Neural progenitor cell (in vitro differentiated cells): ENCODE measurements around the gene GRM8. TPM values are rescaled to one million over a fixed set of nuclear protein-coding genes. Genes with fewer than 3 reads are reported as not detected.

Source experiments
- DNase-seq: peaks from one replicate; pipeline ENCODE4 v3.0.0-alpha.2; 2016; ENCODE audit warnings: low spot score
- H2AFZ ChIP-seq: fragments of 200-600 bp; sonication (generic); replicated peaks from 2 replicates; pipeline ENCODE4 v1.6.1; 2016; ENCODE audit warnings: antibody characterized with exemption
- H3F3A ChIP-seq: fragments of 200-600 bp; sonication (generic); 2 replicates; pipeline ENCODE4 v1.6.1; 2016; ENCODE audit warnings: antibody characterized with exemption, low read depth
- H3K27ac ChIP-seq: fragments of 200-600 bp; sonication (generic); 2 replicates; pipeline ENCODE4 v1.5.1; 2016; ENCODE audit warnings: mild to moderate bottlenecking
- H3K27me3 ChIP-seq: fragments of 200-600 bp; sonication (generic); 2 replicates; pipeline ENCODE4 v1.6.1; 2016; ENCODE audit warnings: mild to moderate bottlenecking, moderate library complexity
- H3K36me3 ChIP-seq: fragments of 200-600 bp; sonication (generic); 2 replicates; pipeline ENCODE4 v1.5.1; 2016
- H3K4me1 ChIP-seq: fragments of 200-600 bp; sonication (generic); 2 replicates; pipeline ENCODE4 v1.6.1; 2016; ENCODE audit warnings: mixed run types
- H3K4me2 ChIP-seq: fragments of 200-600 bp; sonication (generic); 2 replicates; pipeline ENCODE4 v1.6.1; 2016
- H3K4me3 ChIP-seq: fragments of 200-600 bp; sonication (generic); 2 replicates; pipeline ENCODE4 v1.5.1; 2016
- H3K79me2 ChIP-seq: fragments of 200-600 bp; sonication (generic); 2 replicates; pipeline ENCODE4 v1.6.1; 2016; ENCODE audit warnings: low read depth
- H3K9ac ChIP-seq: fragments of 200-600 bp; sonication (generic); 2 replicates; pipeline ENCODE4 v1.6.1; 2016
- H3K9me3 ChIP-seq: fragments of 200-600 bp; sonication (generic); 2 replicates; pipeline ENCODE4 v1.5.1; 2016; ENCODE audit warnings: low read depth
- H4K20me1 ChIP-seq: fragments of 200-600 bp; sonication (generic); 2 replicates; pipeline ENCODE4 v1.6.1; 2016; ENCODE audit warnings: low read depth
- H3K27ac Mint-ChIP-seq: 3 replicates; pipeline ENCODE4 v1.8.0; 2021; ENCODE audit warnings: mixed read lengths
- H3K27me3 Mint-ChIP-seq: 2 replicates; pipeline ENCODE4 v1.8.0; 2022; ENCODE audit warnings: low read depth, mild to moderate bottlenecking, inconsistent platforms, moderate library complexity, mixed read lengths; ENCODE audit not compliant: insufficient read depth
- H3K36me3 Mint-ChIP-seq: 3 replicates; pipeline ENCODE4 v1.8.0; 2021; ENCODE audit warnings: mixed read lengths
- H3K4me1 Mint-ChIP-seq: 3 replicates; pipeline ENCODE4 v1.8.0; 2021; ENCODE audit warnings: mixed read lengths
- H3K4me3 Mint-ChIP-seq: 3 replicates; pipeline ENCODE4 v1.8.0; 2021; ENCODE audit warnings: mild to moderate bottlenecking, moderate library complexity, mixed read lengths
- H3K9me3 Mint-ChIP-seq: 3 replicates; pipeline ENCODE4 v1.8.0; 2020; ENCODE audit warnings: mixed read lengths
- CTCF ChIP-seq: fragments of 200-600 bp; sonication (generic); IDR thresholded peaks from 2 replicates; pipeline ENCODE4 v1.5.1; 2017; ENCODE audit warnings: antibody characterized with exemption, mild to moderate bottlenecking
- EZH2 ChIP-seq: fragments of 200-600 bp; sonication (generic); IDR thresholded peaks from 2 replicates; pipeline ENCODE4 v1.6.1; 2017; ENCODE audit warnings: antibody characterized with exemption, mild to moderate bottlenecking, moderate library complexity
- EZH2phosphoT487 ChIP-seq: fragments of 200-600 bp; sonication (generic); IDR thresholded peaks from 2 replicates; pipeline ENCODE4 v1.6.1; 2017; ENCODE audit warnings: antibody characterized with exemption
- total RNA-seq: library from RNA; depleted of rRNA; stranded (reverse); fragments of >200 nt; gene quantifications from 2 replicates; pipeline ENCODE4 v1.2.3, GENCODE V29; 2015; ENCODE audit warnings: low replicate concordance

GRM8 gene
- total RNA-seq, 1 donor from 2014 or later = 0.62 TPM

GRCh38 chr7:126489874-126490273 lies 762.9 kb downstream of the GRM8 start:
- Histone ChIP-seq H3K36me3 (no peaks in the 10 kb centered on the region), H3K79me2 (no peaks in the 10 kb centered on the region), H3K9me3 (no peaks in the 10 kb centered on the region), H4K20me1 (no peaks in the 10 kb centered on the region), H3K4me3 (no peak overlapping the region), H3F3A (no peaks in the 10 kb centered on the region), H3K4me1 (no peaks in the 10 kb centered on the region), H3K27ac (no peak overlapping the region), H3K27me3 (no peaks in the 10 kb centered on the region), H3K9ac (no peak overlapping the region), H2AFZ (no peak overlapping the region), H3K4me2 (no peak overlapping the region)
- no peaks in the 10 kb centered on the region for H3K9me3 Mint-ChIP-seq
- no peak overlapping the region for H3K27ac Mint-ChIP-seq
- H3K4me1 Mint-ChIP-seq = peaks cover 22% of the 10 kb centered on the region
- H3K36me3 Mint-ChIP-seq = no peaks in the 10 kb centered on the region
- H3K27me3 Mint-ChIP-seq = no peaks in the 10 kb centered on the region
- TF ChIP-seq EZH2phosphoT487 (no peak), CTCF (no peak), EZH2 (no peak)
- no peak for DNase-seq
- no peak overlapping the region for H3K4me3 Mint-ChIP-seq

DNA sequence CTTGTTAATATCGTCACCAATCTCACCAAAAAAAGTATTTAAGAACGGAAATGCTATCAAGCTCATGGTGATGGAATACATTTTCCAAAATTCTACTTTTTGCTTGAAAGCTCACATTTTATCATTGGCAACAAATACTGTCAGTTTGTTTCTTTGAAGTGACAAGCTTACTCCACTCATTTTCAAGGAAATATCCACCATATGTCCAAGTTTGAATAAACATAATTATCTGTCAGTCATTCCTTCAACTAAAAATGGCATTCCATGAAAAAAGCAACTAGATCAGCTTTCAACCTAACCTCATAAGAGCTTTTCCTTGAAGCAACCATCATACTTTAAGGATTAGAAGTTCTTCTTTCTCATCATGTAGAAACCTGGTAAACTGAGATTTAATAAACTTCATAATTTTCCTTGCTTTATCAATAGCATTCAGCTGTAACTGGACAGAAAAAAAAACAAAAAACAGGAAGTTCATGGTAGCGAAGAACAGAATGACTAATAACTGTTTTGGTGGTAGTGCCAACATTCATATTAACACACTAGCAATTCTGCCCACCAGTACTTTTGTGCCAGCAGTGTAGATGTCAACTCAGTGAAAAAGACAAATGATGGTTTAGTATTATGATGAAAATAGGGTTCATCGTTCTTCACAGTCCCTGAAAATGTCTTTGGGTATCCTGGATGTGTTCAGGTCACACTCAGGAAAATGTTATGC lies 764.9 kb downstream of the GRM8 start:
- peaks cover 14% of the 10 kb centered on the region for H3K4me1 Mint-ChIP-seq
- H4K20me1 ChIP-seq = no peaks in the 10 kb centered on the region
- no peak overlapping the region for H3K27ac ChIP-seq

GRCh38 chr7:126486806-126487205 lies 765.9 kb downstream of the GRM8 start:
- H3K9me3 Mint-ChIP-seq = no peaks in the 10 kb centered on the region
- Histone ChIP-seq H3K79me2 (no peaks in the 10 kb centered on the region), H3K4me1 (no peaks in the 10 kb centered on the region), H3K9ac (no peak overlapping the region), H3K27ac (no peak overlapping the region), H3K4me3 (no peak overlapping the region), H3K36me3 (no peaks in the 10 kb centered on the region), H3K9me3 (no peaks in the 10 kb centered on the region), H3K27me3 (no peaks in the 10 kb centered on the region), H3K4me2 (no peak overlapping the region), H4K20me1 (no peaks in the 10 kb centered on the region), H2AFZ (no peak overlapping the region), H3F3A (no peaks in the 10 kb centered on the region)
- no peaks in the 10 kb centered on the region for H3K27me3 Mint-ChIP-seq
- no peak for DNase-seq
- H3K4me1 Mint-ChIP-seq = peaks cover 11% of the 10 kb centered on the region
- TF ChIP-seq CTCF (no peak), EZH2phosphoT487 (no peak), EZH2 (no peak)
- H3K27ac Mint-ChIP-seq = no peak overlapping the region
- no peaks in the 10 kb centered on the region for H3K36me3 Mint-ChIP-seq
- H3K4me3 Mint-ChIP-seq = no peak overlapping the region

More for the DNA sequence above, 764.9 kb downstream of the GRM8 start:
- DNase-seq = no peak
- Mint-ChIP-seq H3K36me3 (no peaks in the 10 kb centered on the region), H3K4me3 (no peak overlapping the region), H3K9me3 (no peaks in the 10 kb centered on the region), H3K27me3 (no peaks in the 10 kb centered on the region), H3K27ac (no peak overlapping the region)
- no peak overlapping the region for H2AFZ ChIP-seq
- TF ChIP-seq EZH2 = no peak
- no peaks in the 10 kb centered on the region for H3K36me3 ChIP-seq
- H3K9ac ChIP-seq = no peak overlapping the region
- no peaks in the 10 kb centered on the region for H3K27me3 ChIP-seq
- no peaks in the 10 kb centered on the region for H3F3A ChIP-seq
- no peak overlapping the region for H3K4me3 ChIP-seq
- no peaks in the 10 kb centered on the region for H3K9me3 ChIP-seq
- no peaks in the 10 kb centered on the region for H3K4me1 ChIP-seq
- H3K4me2 ChIP-seq = no peak overlapping the region
- no peaks in the 10 kb centered on the region for H3K79me2 ChIP-seq

DNA sequence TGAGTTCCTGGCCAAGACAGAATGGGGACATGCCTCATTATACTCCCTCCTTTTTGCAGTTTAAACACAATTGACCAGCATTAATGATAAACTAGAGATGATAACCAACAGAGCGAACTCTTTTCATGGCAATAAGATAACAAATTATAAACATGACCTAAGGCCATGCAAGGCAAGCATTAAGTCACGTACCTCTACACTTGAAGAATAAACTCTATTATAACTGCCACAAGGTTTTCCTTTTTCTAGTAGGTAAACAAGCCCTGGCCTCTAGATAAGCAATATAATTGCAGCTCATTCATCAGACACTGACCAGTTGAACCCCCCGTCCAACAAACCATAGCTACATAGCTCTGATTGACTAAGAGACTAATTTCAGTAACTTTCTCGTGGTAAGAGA lies 767.0 kb downstream of the GRM8 start:
- no peaks in the 10 kb centered on the region for H3K9me3 Mint-ChIP-seq
- Histone ChIP-seq H3K9ac (no peak overlapping the region), H3F3A (no peaks in the 10 kb centered on the region), H3K27me3 (no peaks in the 10 kb centered on the region), H3K36me3 (no peaks in the 10 kb centered on the region), H3K9me3 (no peaks in the 10 kb centered on the region), H3K27ac (no peak overlapping the region), H3K79me2 (no peaks in the 10 kb centered on the region), H3K4me1 (no peaks in the 10 kb centered on the region), H2AFZ (no peak overlapping the region), H3K4me2 (no peak overlapping the region), H4K20me1 (no peaks in the 10 kb centered on the region), H3K4me3 (no peak overlapping the region)
- H3K36me3 Mint-ChIP-seq = no peaks in the 10 kb centered on the region
- no peak overlapping the region for H3K27ac Mint-ChIP-seq
- TF ChIP-seq EZH2phosphoT487 (no peak), CTCF (no peak), EZH2 (no peak)
- DNase-seq = no peak
- no peak overlapping the region for H3K4me3 Mint-ChIP-seq
- H3K27me3 Mint-ChIP-seq = no peaks in the 10 kb centered on the region
- H3K4me1 Mint-ChIP-seq = peaks cover 11% of the 10 kb centered on the region
